NCI-H2029 treated with DMSO at 0.1 percent for 48 hours (cell line): Measurements from ENCODE around the gene RNF215.

Source experiments
- DNase-seq: peaks from one replicate; lab custom pipeline; 2025; lab: John Stamatoyannopoulos, UW

The RNF215 gene

GRCh38 chr22:30396871-30397655 is 9.9 kb upstream of the RNF215 start, which contains the start of gene SEC14L2:
Gene SEC14L2 (plus strand): TSS chr22:30397018. CDS start chr22:30397117, 99 bp downstream.
- no peak for DNase-seq

- DNase-seq = no peak
These were observed 6.7 kb upstream of the RNF215 start for GRCh38 chr22:30393885-30394284.

- DNase-seq = no peak
These were observed 6.1 kb upstream of the RNF215 start for GRCh38 chr22:30393322-30393680.

GRCh38 chr22:30392661-30393321 is 5.6 kb upstream of the RNF215 start:
- no peak for DNase-seq

- DNase-seq = peak; percentile 27
These were observed 3.9 kb upstream of the RNF215 start for GRCh38 chr22:30390974-30391691.

- no peak for DNase-seq
These were observed 627 bp downstream of the RNF215 start for GRCh38 chr22:30386608-30386959.

- no peak for DNase-seq
These were observed 1.3 kb downstream of the RNF215 start for GRCh38 chr22:30385942-30386341.

- no peak for DNase-seq
These were observed 4.2 kb downstream of the RNF215 start for GRCh38 chr22:30383061-30383460.

- no peak for DNase-seq
These were observed 4.9 kb downstream of the RNF215 start for GRCh38 chr22:30382340-30382739.

- no peak for DNase-seq
These were observed 5.9 kb downstream of the RNF215 start for GRCh38 chr22:30381264-30381663.

GRCh38 chr22:30380011-30380410 is 7.2 kb downstream of the RNF215 start:
- no peak for DNase-seq

GRCh38 chr22:30375312-30375849 is 11.8 kb downstream of the RNF215 start:
- DNase-seq = no peak

GRCh38 chr22:30373331-30374325 is 13.6 kb downstream of the RNF215 start:
- DNase-seq = no peak

GRCh38 chr22:30372915-30373314 is 14.3 kb downstream of the RNF215 start:
- no peak for DNase-seq

- DNase-seq = no peak
These were observed 15.2 kb downstream of the RNF215 start for GRCh38 chr22:30371981-30372380.

GRCh38 chr22:30371321-30371720 is 15.9 kb downstream of the RNF215 start:
- DNase-seq = no peak

GRCh38 chr22:30370641-30371230 is 16.5 kb downstream of the RNF215 start:
- no peak for DNase-seq

- no peak for DNase-seq
These were observed 18.8 kb downstream of the RNF215 start for GRCh38 chr22:30368420-30368819.

GRCh38 chr22:30365891-30366290 is 21.3 kb downstream of the RNF215 start:
- no peak for DNase-seq

- no peak for DNase-seq
These were observed 24.4 kb downstream of the RNF215 start for GRCh38 chr22:30362651-30363281.
